ENCODE results near the gene TAL2.

TAL2 gene

DNA sequence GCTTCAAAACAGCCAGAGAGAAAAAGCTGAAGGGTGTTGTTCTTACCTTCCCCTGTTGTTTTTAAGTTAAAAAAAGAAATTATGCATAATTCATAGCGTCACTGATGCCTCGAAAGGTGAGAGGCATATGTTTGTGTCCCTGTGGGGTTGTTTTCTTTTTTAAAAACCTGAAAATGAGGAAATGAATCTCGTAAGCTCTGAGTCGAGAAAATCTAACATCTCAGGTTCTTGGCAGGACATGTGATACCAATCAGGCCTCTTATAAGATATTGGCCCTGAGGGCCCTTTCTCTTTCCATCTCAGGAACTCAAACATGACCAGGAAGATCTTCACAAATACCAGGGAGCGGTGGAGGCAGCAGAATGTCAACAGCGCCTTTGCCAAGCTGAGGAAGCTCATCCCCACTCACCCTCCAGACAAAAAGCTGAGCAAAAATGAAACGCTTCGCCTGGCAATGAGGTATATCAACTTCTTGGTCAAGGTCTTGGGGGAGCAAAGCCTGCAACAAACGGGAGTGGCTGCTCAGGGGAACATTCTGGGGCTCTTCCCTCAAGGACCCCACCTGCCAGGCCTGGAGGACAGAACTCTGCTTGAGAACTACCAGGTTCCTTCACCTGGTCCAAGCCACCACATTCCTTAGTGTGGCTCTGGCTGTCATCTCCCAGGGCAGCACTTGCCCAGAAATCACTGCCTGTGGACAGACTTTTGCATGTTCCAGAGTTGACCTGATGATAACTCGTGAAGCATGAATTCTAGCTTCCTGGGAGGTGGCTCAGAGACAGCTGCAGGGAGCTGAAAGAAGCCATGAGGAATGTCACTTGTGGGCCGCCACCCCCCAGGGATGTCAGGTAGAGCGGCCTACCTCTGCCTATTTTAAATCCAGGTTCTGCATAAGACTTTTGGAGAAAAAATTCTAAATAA is at the start of gene TAL2:
TAL2 (plus strand) TSS at position 274 of the 921 bp plus-strand sequence; CDS start at position 314, 40 bp downstream.
- H3K36me3 ChIP-seq (ENCODE audit: control insufficient read depth, insufficient read depth, low read length, severe bottlenecking), result no peaks in the 10 kb centered on the region
- no peaks in the 10 kb centered on the region for H3K4me1 ChIP-seq (ENCODE audit: control insufficient read depth, insufficient read depth, low read length)
- no peak within 1 kb of the TSS for H3K9ac ChIP-seq (ENCODE audit: low read length)
- no peak for DNase-seq (ENCODE audit: low read depth)
- no peaks in the 10 kb centered on the region for H3K9me3 ChIP-seq (ENCODE audit: control insufficient read depth, low read length)
- H3K27me3 ChIP-seq (replicated peaks; ENCODE audit: control insufficient read depth, insufficient read depth, low read length), result peaks cover 2% of the 10 kb centered on the region
- H3K4me3 ChIP-seq (ENCODE audit: low read length), result no peak within 1 kb of the TSS

DNA sequence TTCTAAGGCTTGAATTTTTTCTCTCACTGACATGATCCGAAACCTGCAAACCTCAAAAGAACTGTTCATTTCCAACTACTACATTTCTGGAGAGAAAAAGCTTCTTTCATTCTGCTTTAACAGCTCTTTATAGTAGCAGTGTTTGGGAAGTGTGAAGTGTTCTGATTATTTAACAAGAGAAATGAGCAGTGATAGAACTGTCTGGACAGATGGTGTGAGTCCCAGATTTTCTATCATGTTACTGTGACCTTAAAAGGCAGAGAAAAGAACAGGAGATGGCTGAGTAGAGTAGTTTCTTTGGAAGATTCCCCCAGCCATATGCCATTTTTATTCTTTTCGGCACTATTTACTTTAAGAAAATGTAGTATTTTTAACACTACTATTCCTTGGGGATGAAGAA is 41.3 kb upstream of the TAL2 start:
- no peak for DNase-seq (ENCODE audit: low read depth)
- Histone ChIP-seq H3K27me3 (replicated peaks; ENCODE audit: control insufficient read depth, insufficient read depth, low read length) (no peaks in the 10 kb centered on the region), H3K9ac (ENCODE audit: low read length) (no peak overlapping the region), H3K4me3 (ENCODE audit: low read length) (no peak overlapping the region), H3K9me3 (ENCODE audit: control insufficient read depth, low read length) (no peaks in the 10 kb centered on the region), H3K4me1 (ENCODE audit: control insufficient read depth, insufficient read depth, low read length) (no peaks in the 10 kb centered on the region), H3K36me3 (ENCODE audit: control insufficient read depth, insufficient read depth, low read length, severe bottlenecking) (peaks cover 11% of the 10 kb centered on the region)

DNA sequence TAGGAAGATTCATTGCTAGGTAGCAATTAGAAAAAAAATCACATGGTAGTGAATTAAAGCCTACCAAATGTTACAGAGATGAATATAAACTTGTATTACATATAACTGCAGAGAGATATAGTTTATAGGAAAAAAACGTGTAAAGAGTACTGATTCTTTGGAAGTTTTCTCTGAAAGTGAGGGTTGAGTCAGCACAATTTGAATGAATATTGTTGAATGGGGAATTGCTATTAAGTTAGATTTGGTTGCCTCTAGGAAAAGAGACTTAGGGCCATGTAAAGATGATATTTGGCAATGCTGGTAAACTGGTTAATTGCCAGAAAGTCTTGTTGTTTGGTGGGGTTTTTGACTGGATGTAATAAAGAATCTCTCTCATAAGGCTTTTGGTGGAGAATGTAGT is 37.2 kb upstream of the TAL2 start:
- no peaks in the 10 kb centered on the region for H3K27me3 ChIP-seq (replicated peaks; ENCODE audit: control insufficient read depth, insufficient read depth, low read length)
- H3K36me3 ChIP-seq (ENCODE audit: control insufficient read depth, insufficient read depth, low read length, severe bottlenecking), result peaks cover 11% of the 10 kb centered on the region
- no peaks in the 10 kb centered on the region for H3K9me3 ChIP-seq (ENCODE audit: control insufficient read depth, low read length)
- H3K9ac ChIP-seq (ENCODE audit: low read length), result no peak overlapping the region
- no peak for DNase-seq (ENCODE audit: low read depth)
- H3K4me3 ChIP-seq (ENCODE audit: low read length), result no peak overlapping the region
- no peaks in the 10 kb centered on the region for H3K4me1 ChIP-seq (ENCODE audit: control insufficient read depth, insufficient read depth, low read length)

DNA sequence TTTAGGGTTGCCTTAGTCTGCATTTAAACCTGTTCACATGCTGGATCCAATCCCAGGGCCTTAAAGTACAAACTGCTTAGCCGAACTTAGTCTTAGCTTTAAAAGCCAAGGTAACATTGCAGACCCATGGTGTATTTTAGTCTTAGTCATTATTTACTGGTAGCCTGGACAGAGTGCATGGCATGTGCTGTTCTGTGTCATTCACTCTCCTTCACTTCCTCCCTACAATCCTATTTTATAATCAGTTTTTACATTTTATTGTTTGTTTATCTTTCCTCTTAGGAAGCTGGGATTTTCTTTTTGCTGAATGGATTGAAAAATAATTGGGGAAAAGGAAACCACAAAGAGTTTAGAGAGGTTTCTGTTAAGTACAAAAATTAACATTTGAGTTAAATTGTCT is 29.4 kb upstream of the TAL2 start:
- DNase-seq (ENCODE audit: low read depth), result no peak
- Histone ChIP-seq H3K36me3 (ENCODE audit: control insufficient read depth, insufficient read depth, low read length, severe bottlenecking) (peaks cover 22% of the 10 kb centered on the region), H3K9ac (ENCODE audit: low read length) (no peak overlapping the region), H3K27me3 (replicated peaks; ENCODE audit: control insufficient read depth, insufficient read depth, low read length) (no peaks in the 10 kb centered on the region), H3K9me3 (ENCODE audit: control insufficient read depth, low read length) (no peaks in the 10 kb centered on the region), H3K4me1 (ENCODE audit: control insufficient read depth, insufficient read depth, low read length) (no peaks in the 10 kb centered on the region), H3K4me3 (ENCODE audit: low read length) (no peak overlapping the region)

DNA sequence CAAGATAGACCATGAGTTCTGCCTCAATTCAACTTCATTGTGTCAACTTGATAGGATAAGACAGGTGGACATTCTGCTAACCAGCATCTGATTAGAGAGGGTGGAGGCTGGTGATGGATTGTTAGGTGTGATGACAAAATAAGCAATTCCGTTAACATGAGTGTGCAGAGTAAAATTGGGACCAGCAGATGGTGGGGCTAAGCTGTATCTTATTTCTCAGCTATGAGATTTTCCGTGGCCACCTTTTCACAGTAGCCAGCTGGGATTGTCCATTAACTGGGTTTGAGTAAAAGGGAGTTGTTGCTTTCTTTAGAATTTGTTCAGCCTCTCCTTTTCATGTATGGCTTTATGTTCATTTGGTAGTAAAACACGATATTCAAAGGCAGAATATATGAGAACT is 28.8 kb upstream of the TAL2 start:
- Histone ChIP-seq H3K9me3 (ENCODE audit: control insufficient read depth, low read length) (no peaks in the 10 kb centered on the region), H3K27me3 (replicated peaks; ENCODE audit: control insufficient read depth, insufficient read depth, low read length) (no peaks in the 10 kb centered on the region), H3K4me3 (ENCODE audit: low read length) (no peak overlapping the region), H3K36me3 (ENCODE audit: control insufficient read depth, insufficient read depth, low read length, severe bottlenecking) (peaks cover 18% of the 10 kb centered on the region), H3K9ac (ENCODE audit: low read length) (no peak overlapping the region), H3K4me1 (ENCODE audit: control insufficient read depth, insufficient read depth, low read length) (no peaks in the 10 kb centered on the region)
- DNase-seq (ENCODE audit: low read depth), result no peak

DNA sequence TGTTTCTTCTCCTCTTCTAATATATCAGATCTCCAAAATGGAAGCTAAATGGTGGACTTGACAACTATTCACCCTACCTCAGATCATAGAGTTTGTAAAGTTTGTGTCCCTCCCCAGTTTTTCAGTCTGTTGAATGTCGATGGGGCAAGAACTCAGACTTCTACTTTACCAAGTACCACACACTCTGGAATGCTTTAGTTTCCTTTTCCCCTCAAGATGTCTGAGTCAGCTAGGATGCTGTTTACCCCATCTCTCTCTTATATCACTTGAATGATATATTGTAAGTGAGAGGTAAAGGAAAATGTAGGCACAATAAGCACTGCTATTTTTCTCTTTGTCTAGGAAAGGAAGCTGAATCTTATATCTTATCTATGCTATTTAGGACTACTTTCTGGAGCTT is 25.9 kb upstream of the TAL2 start:
- Histone ChIP-seq H3K9me3 (ENCODE audit: control insufficient read depth, low read length) (no peaks in the 10 kb centered on the region), H3K4me1 (ENCODE audit: control insufficient read depth, insufficient read depth, low read length) (no peaks in the 10 kb centered on the region), H3K27me3 (replicated peaks; ENCODE audit: control insufficient read depth, insufficient read depth, low read length) (no peaks in the 10 kb centered on the region), H3K4me3 (ENCODE audit: low read length) (no peak overlapping the region), H3K9ac (ENCODE audit: low read length) (no peak overlapping the region), H3K36me3 (ENCODE audit: control insufficient read depth, insufficient read depth, low read length, severe bottlenecking) (peaks cover 28% of the 10 kb centered on the region)
- DNase-seq (ENCODE audit: low read depth), result no peak

DNA sequence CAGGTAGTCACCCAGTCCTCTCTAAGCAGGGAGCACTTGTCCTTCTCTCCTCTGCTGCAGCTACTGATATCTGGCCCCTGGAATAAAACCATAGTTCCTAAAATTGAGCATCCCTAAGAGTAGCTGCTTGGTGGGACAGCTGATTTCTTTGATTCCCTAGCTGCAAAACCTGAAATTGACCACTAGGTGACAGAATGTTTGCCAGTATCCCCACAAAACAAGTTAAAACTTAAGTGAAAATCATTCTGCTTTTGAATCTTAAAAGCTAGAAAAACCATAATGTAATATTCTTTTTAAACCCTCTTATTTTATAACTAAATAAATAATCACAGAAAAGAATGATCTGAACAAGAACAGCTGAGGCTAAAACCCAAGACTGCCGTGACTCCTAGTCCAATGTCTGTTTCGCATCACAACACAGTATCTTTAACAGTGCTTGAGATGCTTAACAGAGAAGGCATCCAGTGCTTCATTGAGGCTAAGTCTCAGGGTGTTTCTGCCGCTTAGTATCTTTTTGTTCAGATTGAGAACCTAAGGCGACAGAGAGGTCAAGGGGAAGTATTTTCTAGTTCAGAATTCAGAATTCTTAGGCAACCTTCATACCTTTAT is 24.4 kb upstream of the TAL2 start:
- Histone ChIP-seq H3K27me3 (replicated peaks; ENCODE audit: control insufficient read depth, insufficient read depth, low read length) (no peaks in the 10 kb centered on the region), H3K9ac (ENCODE audit: low read length) (no peak overlapping the region), H3K4me1 (ENCODE audit: control insufficient read depth, insufficient read depth, low read length) (no peaks in the 10 kb centered on the region), H3K36me3 (ENCODE audit: control insufficient read depth, insufficient read depth, low read length, severe bottlenecking) (peaks cover 28% of the 10 kb centered on the region), H3K4me3 (ENCODE audit: low read length) (no peak overlapping the region), H3K9me3 (ENCODE audit: control insufficient read depth, low read length) (no peaks in the 10 kb centered on the region)
- peak; percentile 7 for DNase-seq (ENCODE audit: low read depth)

DNA sequence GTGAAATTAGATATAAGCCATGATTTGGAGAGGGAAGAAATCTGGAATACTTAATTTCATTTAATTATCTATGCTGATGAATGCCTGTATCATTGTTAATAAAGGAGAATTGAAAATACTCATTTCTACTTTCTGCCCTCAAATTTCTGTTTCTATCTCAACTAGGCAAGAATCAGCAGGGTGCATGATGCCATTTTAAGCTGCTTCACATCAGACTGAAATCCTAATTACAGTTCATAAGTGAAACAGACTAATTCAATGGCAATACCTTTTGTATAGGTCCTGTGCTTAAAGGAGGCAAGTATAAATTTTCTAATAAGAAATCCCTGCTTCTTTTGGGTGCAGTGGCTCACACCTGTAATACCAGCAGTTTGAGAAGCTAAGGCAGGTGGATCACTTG is 22.3 kb upstream of the TAL2 start:
- no peak for DNase-seq (ENCODE audit: low read depth)
- no peak overlapping the region for H3K9ac ChIP-seq (ENCODE audit: low read length)
- no peaks in the 10 kb centered on the region for H3K4me1 ChIP-seq (ENCODE audit: control insufficient read depth, insufficient read depth, low read length)
- no peaks in the 10 kb centered on the region for H3K27me3 ChIP-seq (replicated peaks; ENCODE audit: control insufficient read depth, insufficient read depth, low read length)
- H3K4me3 ChIP-seq (ENCODE audit: low read length), result no peak overlapping the region
- no peaks in the 10 kb centered on the region for H3K9me3 ChIP-seq (ENCODE audit: control insufficient read depth, low read length)
- peaks cover 22% of the 10 kb centered on the region for H3K36me3 ChIP-seq (ENCODE audit: control insufficient read depth, insufficient read depth, low read length, severe bottlenecking)

DNA sequence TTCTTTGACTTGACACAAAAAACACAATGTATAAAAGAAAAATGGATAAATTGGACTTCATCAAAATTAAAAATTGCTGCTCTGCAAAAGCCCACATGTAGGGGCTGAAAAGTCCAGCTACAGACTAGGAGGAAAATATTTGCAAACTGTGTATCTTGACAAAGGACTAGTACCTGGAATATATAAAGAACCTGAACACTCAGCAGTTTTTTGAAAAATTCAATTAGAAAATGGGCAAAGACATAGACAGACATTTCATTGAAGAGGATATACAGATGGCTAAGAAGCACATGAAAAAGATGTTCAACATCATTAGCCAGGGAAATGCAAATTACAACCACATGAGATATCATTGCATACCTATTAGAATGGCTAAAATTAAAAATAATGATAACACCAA is 18.5 kb upstream of the TAL2 start:
- peaks cover 10% of the 10 kb centered on the region for H3K4me1 ChIP-seq (ENCODE audit: control insufficient read depth, insufficient read depth, low read length)
- no peak overlapping the region for H3K4me3 ChIP-seq (ENCODE audit: low read length)
- H3K36me3 ChIP-seq (ENCODE audit: control insufficient read depth, insufficient read depth, low read length, severe bottlenecking), result peaks cover 10% of the 10 kb centered on the region
- no peaks in the 10 kb centered on the region for H3K27me3 ChIP-seq (replicated peaks; ENCODE audit: control insufficient read depth, insufficient read depth, low read length)
- H3K9me3 ChIP-seq (ENCODE audit: control insufficient read depth, low read length), result no peaks in the 10 kb centered on the region
- H3K9ac ChIP-seq (ENCODE audit: low read length), result no peak overlapping the region
- no peak for DNase-seq (ENCODE audit: low read depth)

DNA sequence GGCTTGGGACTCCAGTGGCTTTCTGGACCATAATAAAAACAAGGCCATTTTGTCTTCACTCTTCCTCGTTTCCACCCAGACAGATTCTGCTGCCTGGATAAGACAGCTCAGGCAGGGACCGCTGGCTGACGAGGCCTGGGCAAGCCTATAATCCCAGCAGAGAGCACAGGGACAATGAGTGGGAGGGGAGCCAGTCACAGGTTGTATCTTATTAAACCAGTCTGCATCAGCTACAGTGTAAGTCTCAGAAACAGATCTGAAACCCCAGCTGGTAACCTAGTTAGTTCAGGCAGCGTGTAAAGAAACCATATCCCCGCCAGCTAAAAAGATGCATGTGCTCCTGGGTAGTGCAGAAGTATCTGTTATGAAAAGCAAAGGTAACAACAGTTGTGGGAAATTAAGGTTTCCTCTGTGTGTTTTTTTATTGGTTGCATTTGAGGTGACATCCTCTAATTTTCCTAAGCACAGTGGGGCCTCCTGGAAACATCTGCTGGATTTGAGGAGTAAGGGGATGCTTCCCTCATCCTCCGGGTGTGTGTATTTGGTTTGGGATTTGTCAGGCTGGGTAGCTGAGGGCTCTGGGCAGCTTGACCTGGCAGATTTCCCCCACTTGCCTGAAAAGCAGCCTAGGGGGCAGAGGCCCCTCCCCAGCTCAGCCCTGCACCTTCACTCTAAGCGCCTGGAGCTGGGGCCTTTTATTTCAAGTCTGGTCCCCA is 15.2 kb upstream of the TAL2 start:
- no peak overlapping the region for H3K9ac ChIP-seq (ENCODE audit: low read length)
- no peaks in the 10 kb centered on the region for H3K27me3 ChIP-seq (replicated peaks; ENCODE audit: control insufficient read depth, insufficient read depth, low read length)
- no peak for DNase-seq (ENCODE audit: low read depth)
- H3K36me3 ChIP-seq (ENCODE audit: control insufficient read depth, insufficient read depth, low read length, severe bottlenecking), result no peaks in the 10 kb centered on the region
- peaks cover 12% of the 10 kb centered on the region for H3K4me1 ChIP-seq (ENCODE audit: control insufficient read depth, insufficient read depth, low read length)
- H3K4me3 ChIP-seq (ENCODE audit: low read length), result no peak overlapping the region
- H3K9me3 ChIP-seq (ENCODE audit: control insufficient read depth, low read length), result no peaks in the 10 kb centered on the region

DNA sequence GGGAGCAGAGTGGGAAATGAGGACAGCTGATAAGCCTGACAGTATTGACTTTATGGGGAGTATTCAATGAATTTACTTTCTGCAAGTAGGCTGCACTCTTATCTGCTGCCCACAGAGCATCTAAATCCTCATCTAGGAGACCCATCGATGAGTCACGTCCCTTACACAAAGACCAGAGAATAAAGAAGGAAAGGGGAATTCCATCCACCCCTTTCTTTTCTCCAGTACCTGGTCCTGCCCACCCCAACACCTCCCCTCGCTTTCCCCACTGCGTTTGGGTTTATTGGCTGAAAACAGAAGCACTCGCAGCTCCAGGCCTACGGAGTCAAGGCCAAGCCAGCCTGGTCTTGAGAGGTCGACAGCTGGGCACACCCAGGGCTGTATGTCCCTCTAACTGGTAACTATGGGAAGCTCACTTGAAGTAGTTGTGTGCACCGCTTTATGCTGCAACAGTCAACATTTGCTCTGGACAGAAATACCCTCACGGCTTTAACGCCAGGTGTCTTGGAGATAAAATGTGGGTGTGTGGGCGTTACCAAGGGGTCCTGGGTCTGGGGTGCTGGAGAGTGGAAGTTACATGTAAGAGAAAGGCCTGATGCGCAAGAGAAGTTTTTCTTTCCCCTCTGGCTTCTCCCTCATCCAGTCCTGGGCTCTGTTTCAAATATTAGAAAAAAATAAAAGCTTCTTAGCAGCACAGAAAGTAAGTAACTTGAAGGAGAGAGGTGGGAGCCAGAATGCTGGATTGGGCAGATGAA is 14.5 kb upstream of the TAL2 start:
- no peak for DNase-seq (ENCODE audit: low read depth)

More for the DNA sequence above, 14.5 kb upstream of the TAL2 start:
- peaks cover 12% of the 10 kb centered on the region for H3K4me1 ChIP-seq (ENCODE audit: control insufficient read depth, insufficient read depth, low read length)
- H3K27me3 ChIP-seq (replicated peaks; ENCODE audit: control insufficient read depth, insufficient read depth, low read length), result no peaks in the 10 kb centered on the region
- no peak overlapping the region for H3K4me3 ChIP-seq (ENCODE audit: low read length)
- H3K9me3 ChIP-seq (ENCODE audit: control insufficient read depth, low read length), result no peaks in the 10 kb centered on the region
- H3K9ac ChIP-seq (ENCODE audit: low read length), result no peak overlapping the region
- H3K36me3 ChIP-seq (ENCODE audit: control insufficient read depth, insufficient read depth, low read length, severe bottlenecking), result no peaks in the 10 kb centered on the region
